Transverse colon (tissue), 4 donors: ENCODE data around the gene GADL1. TPM values are rescaled to one million over a fixed set of nuclear protein-coding genes. Genes with fewer than 3 reads are reported as not detected.

Source experiments
- DNase-seq: peaks from one replicate; pipeline ENCODE4 v3.0.0-alpha.2; 2019
- H3K27ac ChIP-seq, 4 donors: fragments of 200-600 bp; sonication (generic); 2 replicates each; pipeline ENCODE4 v1.5.1; 2016 to 2018; ENCODE audit warnings: inconsistent platforms in 4 of 4
- H3K27me3 ChIP-seq: fragments of 200-600 bp; sonication (generic); 2 replicates; pipeline ENCODE4 v1.5.1; 2017; ENCODE audit warnings: inconsistent platforms
- H3K36me3 ChIP-seq, 4 donors: fragments of 200-600 bp; sonication (generic); 2 replicates each; pipeline ENCODE4 v1.5.1; 2017 to 2019; ENCODE audit warnings: inconsistent platforms in 4 of 4
- H3K4me1 ChIP-seq, 4 donors: fragments of 200-600 bp; sonication (generic); 2 replicates each; pipeline ENCODE4 v1.5.1; 2017 to 2020; ENCODE audit warnings: inconsistent platforms in 4 of 4
- H3K4me3 ChIP-seq, 4 donors: fragments of 200-600 bp; sonication (generic); 1 replicate in 1 of 4; 2 replicates in 3 of 4; pipeline versions ENCODE4 v1.5.1 to v1.6.1; 2017 to 2019; ENCODE audit warnings: inconsistent platforms in 4 of 4
- H3K9me3 ChIP-seq, 2 donors: fragments of 200-600 bp; sonication (generic); 2 replicates each; pipeline ENCODE4 v1.5.1; 2017 to 2019; ENCODE audit warnings: inconsistent platforms in 2 of 2
- CTCF ChIP-seq, 5 experiments: fragments of 200-600 bp in 3 of 5; fragments of 450-650 bp in 2 of 5; sonication (generic) in 3 of 5; IDR thresholded peaks; 1 replicate in 2 of 5; 2 replicates in 3 of 5; pipeline ENCODE4 v1.5.1; 2016 to 2017; ENCODE audit warnings: antibody characterized with exemption in 5 of 5, inconsistent platforms in 3 of 5, mild to moderate bottlenecking in 2 of 5, moderate library complexity in 1 of 5
- EP300 ChIP-seq: sonication (generic); formaldehyde crosslinking; IDR thresholded peaks from one replicate; pipeline ENCODE4 v1.6.1; 2017; ENCODE audit warnings: antibody characterized with exemption, low read depth
- POLR2A ChIP-seq: fragments of 450-650 bp; IDR thresholded peaks from one replicate; pipeline ENCODE4 v1.6.1; 2016; ENCODE audit warnings: antibody characterized with exemption, mild to moderate bottlenecking, moderate library complexity
- POLR2AphosphoS5 ChIP-seq, 3 donors: sonication (generic); formaldehyde crosslinking; IDR thresholded peaks; one replicate each; pipeline ENCODE4 v1.6.1; 2016; ENCODE audit warnings: antibody characterized with exemption in 3 of 3
- WGBS, 2 donors: methylation state at CpG; one replicate each; pipeline ENCODE4 v1.1.5; 2018; ENCODE audit warnings: low coverage in 1 of 2; 5-methylcytosine and 5-hydroxymethylcytosine counted together
- in situ Hi-C, 4 donors: fragments of 200-750 bp; cut with MboI; loops; one replicate each; pipeline versions ENCODE4 v1.15.0 to v1.15.1; 2017; ENCODE audit warnings: low sequenced_read_pairs in 3 of 4, low pct_ligation_motif_present in 1 of 4, low pct_unique_long_range_greater_than_20kb in 1 of 4
- intact Hi-C: fragments of 100-400 bp; cut with DNase I; formaldehyde crosslinking; loops from one replicate; pipeline ENCODE4 v1.15.1; 2023; ENCODE audit warnings: low total_unique reads
- total RNA-seq, 4 donors: library from RNA; depleted of rRNA; stranded (reverse); fragments of >200 nt; gene quantifications; one replicate each; pipeline ENCODE4 v1.1.0, GENCODE V29; 2016

The GADL1 gene
- total RNA-seq, 4 donors from 2014 or later, result not detected

GRCh38 chr3:30914696-30915095 is 20.2 kb upstream of the GADL1 start:
- no peak overlapping the region for H3K27ac ChIP-seq
- H3K27me3 ChIP-seq, result no peaks in the 10 kb centered on the region
- no peaks in the 10 kb centered on the region for H3K4me1 ChIP-seq
- no peak for DNase-seq
- no peak overlapping the region for H3K4me3 ChIP-seq
- TF ChIP-seq CTCF (IDR thresholded peaks at IDR 0.05) (no peak), EP300 (no peak), POLR2A (no peak), POLR2AphosphoS5 (IDR thresholded peaks at IDR 0.05) (no peak)
- WGBS, 2 donors, result 62 to 83% methylated on average over 4 of the region's 4 CpGs
- no peaks in the 10 kb centered on the region for H3K36me3 ChIP-seq
- in situ Hi-C loops (no loop called here), intact Hi-C loops (no loop called here)
- no peaks in the 10 kb centered on the region for H3K9me3 ChIP-seq

GRCh38 chr3:30913176-30913575 is 18.7 kb upstream of the GADL1 start:
- TF ChIP-seq POLR2A (no peak), CTCF (IDR thresholded peaks at IDR 0.05) (no peak), POLR2AphosphoS5 (IDR thresholded peaks at IDR 0.05) (no peak), EP300 (no peak)
- no peak overlapping the region for H3K27ac ChIP-seq
- H3K9me3 ChIP-seq, result no peaks in the 10 kb centered on the region
- in situ Hi-C loops, result no loop called here
- no peaks in the 10 kb centered on the region for H3K36me3 ChIP-seq
- intact Hi-C loops, result no loop called here
- H3K4me1 ChIP-seq, result no peaks in the 10 kb centered on the region
- H3K4me3 ChIP-seq, result no peak overlapping the region
- 79% methylated on average over 3 to 4 of the region's 4 CpGs for WGBS, 2 donors
- no peak for DNase-seq
- no peaks in the 10 kb centered on the region for H3K27me3 ChIP-seq

DNA sequence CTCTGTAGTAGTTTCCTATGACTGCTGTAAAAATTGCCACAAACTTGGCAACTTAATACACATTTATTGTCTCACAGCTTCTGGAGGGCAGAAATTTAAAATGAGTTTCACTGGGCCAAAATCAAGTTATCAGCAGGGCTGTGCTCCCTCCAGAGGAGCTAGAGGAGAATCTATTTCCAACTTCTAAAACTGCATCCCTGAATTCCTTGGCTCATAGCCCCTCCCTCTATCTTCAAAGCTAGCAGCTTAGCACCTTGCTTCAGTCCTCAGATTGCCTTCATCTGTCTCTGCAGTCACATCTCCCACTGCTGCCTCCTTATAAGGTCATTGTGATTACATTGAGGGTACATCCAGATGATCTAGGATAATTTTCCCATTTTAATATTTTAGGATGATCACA is 17.8 kb upstream of the GADL1 start:
- H3K4me1 ChIP-seq, result no peaks in the 10 kb centered on the region
- no peak for DNase-seq
- intact Hi-C loops (no loop called here), in situ Hi-C loops (no loop called here)
- H3K9me3 ChIP-seq, result no peaks in the 10 kb centered on the region
- no peak for TF ChIP-seq POLR2AphosphoS5 (IDR thresholded peaks at IDR 0.05)
- TF ChIP-seq CTCF (IDR thresholded peaks at IDR 0.05), result no peak
- no peak for TF ChIP-seq POLR2A
- TF ChIP-seq EP300, result no peak
- H3K4me3 ChIP-seq, result no peak overlapping the region
- H3K27ac ChIP-seq, result no peak overlapping the region
- H3K27me3 ChIP-seq, result no peaks in the 10 kb centered on the region
- no peaks in the 10 kb centered on the region for H3K36me3 ChIP-seq

- Histone ChIP-seq H3K4me3 (no peak overlapping the region), H3K4me1 (no peaks in the 10 kb centered on the region), H3K27me3 (no peaks in the 10 kb centered on the region), H3K36me3 (no peaks in the 10 kb centered on the region), H3K9me3 (no peaks in the 10 kb centered on the region), H3K27ac (no peak overlapping the region)
- no peak for DNase-seq
- intact Hi-C loops, result no loop called here
- in situ Hi-C loops, result no loop called here
- 51 to 60% methylated on average over 7 of the region's 7 CpGs for WGBS, 2 donors
- TF ChIP-seq EP300 (no peak), CTCF (IDR thresholded peaks at IDR 0.05) (no peak), POLR2AphosphoS5 (IDR thresholded peaks at IDR 0.05) (no peak)
Observed at GRCh38 chr3:30908456-30909037, 14.1 kb upstream of the GADL1 start.
